Keratinocyte (primary cell): Measurements from ENCODE around the gene GPR160. TPM values are rescaled to one million over a fixed set of nuclear protein-coding genes. Genes with fewer than 3 reads are reported as not detected.
A peak's percentile ranks its signal among the peaks of the same experiment; 100 is the strongest.

Experiments used
- DNase-seq: peaks from one replicate; pipeline ENCODE4 v3.0.0-alpha.2; 2011; ENCODE audit warnings: low read depth, missing footprints, low spot score
- FAIRE-seq: peaks from 2 replicates; lab custom pipeline; 2011; peaks lifted over from hg19 to GRCh38; lab: Jason Lieb, UNC
- H2AFZ ChIP-seq: 2 replicates; pipeline ENCODE4 v1.6.0; 2012; ENCODE audit warnings: low read length, control low read depth, inconsistent platforms; ENCODE audit not compliant: control insufficient read depth
- H3K27ac ChIP-seq: 2 replicates; pipeline ENCODE4 v1.5.1; 2011; ENCODE audit warnings: low read length; ENCODE audit not compliant: control insufficient read depth, insufficient read depth
- H3K27me3 ChIP-seq: 3 replicates; pipeline ENCODE4 v1.6.0; 2011; ENCODE audit warnings: low read length; ENCODE audit not compliant: control insufficient read depth, insufficient read depth; ENCODE audit errors: extremely low read depth
- H3K36me3 ChIP-seq, 2 experiments: 2 replicates in 1 of 2; 3 replicates in 1 of 2; pipeline ENCODE4 v1.5.1; 2011; ENCODE audit warnings: low read length in 2 of 2, mild to moderate bottlenecking in 1 of 2; ENCODE audit not compliant: control insufficient read depth in 2 of 2, insufficient read depth in 2 of 2; ENCODE audit errors: extremely low read depth in 1 of 2
- H3K4me1 ChIP-seq: 3 replicates; pipeline ENCODE4 v1.5.1; 2011; ENCODE audit warnings: low read length; ENCODE audit not compliant: control insufficient read depth, insufficient read depth; ENCODE audit errors: extremely low read depth
- H3K4me2 ChIP-seq: 3 replicates; pipeline ENCODE4 v1.6.0; 2011; ENCODE audit warnings: low read depth, low read length; ENCODE audit not compliant: control insufficient read depth, insufficient read depth; ENCODE audit errors: extremely low read depth
- H3K4me3 ChIP-seq, 3 experiments: fragments of 200-600 bp in 1 of 3; sonication (generic) in 1 of 3; 2 replicates in 2 of 3; 3 replicates in 1 of 3; pipeline ENCODE4 v1.5.1; 2011 to 2016; ENCODE audit warnings: low read length in 3 of 3, mild to moderate bottlenecking in 3 of 3, control low read depth in 2 of 3, inconsistent platforms in 1 of 3, low read depth in 1 of 3, mixed read lengths in 1 of 3, mixed run types in 1 of 3, moderate library complexity in 1 of 3; ENCODE audit not compliant: control insufficient read depth in 2 of 3, insufficient read depth in 2 of 3; ENCODE audit errors: extremely low read depth in 1 of 3
- H3K79me2 ChIP-seq: 2 replicates; pipeline ENCODE4 v1.6.0; 2012; ENCODE audit warnings: low read length; ENCODE audit not compliant: control insufficient read depth, insufficient read depth
- H3K9ac ChIP-seq: 3 replicates; pipeline ENCODE4 v1.6.0; 2011; ENCODE audit warnings: low read length; ENCODE audit not compliant: control insufficient read depth, insufficient read depth; ENCODE audit errors: extremely low read depth
- H3K9me1 ChIP-seq: 3 replicates; pipeline ENCODE4 v1.6.0; 2011; ENCODE audit warnings: low read length; ENCODE audit not compliant: control insufficient read depth, insufficient read depth; ENCODE audit errors: extremely low read depth
- H3K9me3 ChIP-seq: 2 replicates; pipeline ENCODE4 v1.5.1; 2012; ENCODE audit warnings: low read depth, low read length; ENCODE audit not compliant: control insufficient read depth
- H4K20me1 ChIP-seq: 3 replicates; pipeline ENCODE4 v1.6.0; 2011; ENCODE audit warnings: low read length; ENCODE audit not compliant: control insufficient read depth, insufficient read depth; ENCODE audit errors: extremely low read depth
- CTCF ChIP-seq, 3 experiments: IDR thresholded peaks in 1 of 3; conservative IDR thresholded peaks in 1 of 3; optimal IDR thresholded peaks in 1 of 3; 2 replicates in 2 of 3; 3 replicates in 1 of 3; pipeline versions ENCODE3 to v1.5.1; 2011; ENCODE audit warnings: low read length in 3 of 3, mild to moderate bottlenecking in 3 of 3, moderate library complexity in 2 of 3, control low read depth in 1 of 3, inconsistent platforms in 1 of 3; ENCODE audit not compliant: insufficient read depth in 2 of 3; ENCODE audit errors: extremely low read depth in 1 of 3
- EZH2 ChIP-seq: IDR thresholded peaks from one replicate; pipeline ENCODE4 v1.6.1; 2012; ENCODE audit warnings: inconsistent platforms, mild to moderate bottlenecking, low read length, moderate library complexity
- dilution Hi-C: fragments of 300-500 bp; cut with MboI; formaldehyde crosslinking; loops from one replicate; pipeline ENCODE4 v1.7.0; 2020; ENCODE audit warnings: low sequenced_read_pairs; ENCODE audit not compliant: extremely low pct_ligation_motif_present
- polyA plus RNA-seq, 5 experiments: library from polyadenylated mRNA; depleted of rRNA in 3 of 5; stranded (reverse) in 3 of 5; stranded (forward) in 1 of 5; unstranded in 1 of 5; fragments of >200 nt; gene quantifications; 1 replicate in 1 of 5; 2 replicates in 3 of 5; 3 replicates in 1 of 5; pipeline versions ENCODE4 v1.2.1 to v1.2.3, GENCODE V29; 2011 to 2012; ENCODE audit warnings: missing spikeins in 2 of 5, low read depth in 1 of 5, low replicate concordance in 1 of 5

GPR160 gene
- polyA plus RNA-seq, 1 donor (not counting 4 experiments of a cell fraction or from before 2014, with no cell fraction given) = 0.22 TPM

- H3K9me3 ChIP-seq = no peaks in the 10 kb centered on the region
- dilution Hi-C loops = no loop called here
- DNase-seq = no peak
- no peak overlapping the region for H3K27ac ChIP-seq
- peak overlapping the region; percentile 22 for H2AFZ ChIP-seq
- no peaks in the 10 kb centered on the region for H4K20me1 ChIP-seq
- no peak overlapping the region for H3K9ac ChIP-seq
- peaks cover 8% of the 10 kb centered on the region for H3K4me1 ChIP-seq
- FAIRE-seq = no peak
- peak; percentile 82 for TF ChIP-seq EZH2
- no peak for TF ChIP-seq CTCF (optimal IDR thresholded peaks at IDR 0.05 in 1 of 3, IDR thresholded peaks at IDR 0.05 in 1 of 3, conservative IDR thresholded peaks at IDR 0.05 in 1 of 3; ENCODE audit: extremely low read depth in 1 of 3, insufficient read depth in 2 of 3, low read length in 3 of 3)
- H3K9me1 ChIP-seq = no peaks in the 10 kb centered on the region
- no peaks in the 10 kb centered on the region for H3K79me2 ChIP-seq
- H3K36me3 ChIP-seq = no peaks in the 10 kb centered on the region
- peaks cover 31% of the 10 kb centered on the region for H3K27me3 ChIP-seq
- peak overlapping the region; percentile 77 for H3K4me2 ChIP-seq
- H3K4me3 ChIP-seq = peak overlapping the region; percentile 30 to 56 (median 46)
Measured at GRCh38 chr3:170038434-170039110, 777 bp downstream of the GPR160 start.

GRCh38 chr3:170040418-170040817 lies 2.6 kb downstream of the GPR160 start:
- Histone ChIP-seq H3K9ac (no peak overlapping the region), H3K4me1 (peaks cover 8% of the 10 kb centered on the region), H3K79me2 (no peaks in the 10 kb centered on the region), H4K20me1 (no peaks in the 10 kb centered on the region), H3K4me2 (no peak overlapping the region), H3K27me3 (peaks cover 31% of the 10 kb centered on the region), H3K27ac (no peak overlapping the region), H3K9me3 (no peaks in the 10 kb centered on the region), H2AFZ (no peak overlapping the region), H3K4me3 (no peak overlapping the region), H3K36me3 (no peaks in the 10 kb centered on the region), H3K9me1 (no peaks in the 10 kb centered on the region)
- FAIRE-seq = no peak
- dilution Hi-C loops = no loop called here
- no peak for DNase-seq
- TF ChIP-seq EZH2 = peak; percentile 72
- no peak for TF ChIP-seq CTCF (optimal IDR thresholded peaks at IDR 0.05 in 1 of 3, IDR thresholded peaks at IDR 0.05 in 1 of 3, conservative IDR thresholded peaks at IDR 0.05 in 1 of 3; ENCODE audit: extremely low read depth in 1 of 3, insufficient read depth in 2 of 3, low read length in 3 of 3)
